Astrocyte (in vitro differentiated cells and primary cell): ENCODE measurements around the gene HOXC9.

ENCODE experiments used
- EZH2 ChIP-seq: IDR thresholded peaks from 2 replicates; pipeline ENCODE4 v1.6.1; 2012; ENCODE audit warnings: mild to moderate bottlenecking, low read length, inconsistent platforms; ENCODE audit not compliant: insufficient read depth
- TF ChIP-seq, protein P1 (sequence below): IDR thresholded peaks from 2 replicates; pipeline ENCODE4 v1.5.1; 2011; ENCODE audit warnings: low read depth, mild to moderate bottlenecking, inconsistent platforms, low read length, moderate library complexity; ENCODE audit not compliant: insufficient read depth

DNA sequence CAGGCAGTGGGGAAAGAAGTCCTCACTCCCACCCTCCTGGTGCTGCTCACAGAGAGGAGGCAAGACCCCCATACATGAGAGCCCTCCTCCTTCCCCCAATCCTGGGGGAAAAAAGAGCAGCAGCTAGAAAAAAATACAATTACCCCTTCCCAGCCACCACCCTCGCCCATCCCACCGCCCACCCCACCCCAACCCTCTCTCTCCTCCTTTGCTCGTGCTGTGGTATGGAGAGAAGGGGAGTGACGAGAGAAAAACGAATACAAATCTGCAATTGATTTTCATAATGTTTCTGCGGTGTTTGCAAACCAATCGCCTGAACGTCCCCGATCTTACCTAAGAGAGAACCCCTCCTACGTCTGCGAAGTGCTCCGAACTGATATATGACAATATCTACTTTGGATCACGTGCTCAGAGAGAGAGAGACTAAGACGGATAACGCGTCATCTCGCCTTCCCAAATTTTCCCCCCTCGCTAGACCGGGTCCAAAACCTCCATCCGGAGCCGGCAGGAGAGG is 27.2 kb upstream of the HOXC9 start, which contains the start of gene HOXC11:
- TF ChIP-seq, protein P1, sequence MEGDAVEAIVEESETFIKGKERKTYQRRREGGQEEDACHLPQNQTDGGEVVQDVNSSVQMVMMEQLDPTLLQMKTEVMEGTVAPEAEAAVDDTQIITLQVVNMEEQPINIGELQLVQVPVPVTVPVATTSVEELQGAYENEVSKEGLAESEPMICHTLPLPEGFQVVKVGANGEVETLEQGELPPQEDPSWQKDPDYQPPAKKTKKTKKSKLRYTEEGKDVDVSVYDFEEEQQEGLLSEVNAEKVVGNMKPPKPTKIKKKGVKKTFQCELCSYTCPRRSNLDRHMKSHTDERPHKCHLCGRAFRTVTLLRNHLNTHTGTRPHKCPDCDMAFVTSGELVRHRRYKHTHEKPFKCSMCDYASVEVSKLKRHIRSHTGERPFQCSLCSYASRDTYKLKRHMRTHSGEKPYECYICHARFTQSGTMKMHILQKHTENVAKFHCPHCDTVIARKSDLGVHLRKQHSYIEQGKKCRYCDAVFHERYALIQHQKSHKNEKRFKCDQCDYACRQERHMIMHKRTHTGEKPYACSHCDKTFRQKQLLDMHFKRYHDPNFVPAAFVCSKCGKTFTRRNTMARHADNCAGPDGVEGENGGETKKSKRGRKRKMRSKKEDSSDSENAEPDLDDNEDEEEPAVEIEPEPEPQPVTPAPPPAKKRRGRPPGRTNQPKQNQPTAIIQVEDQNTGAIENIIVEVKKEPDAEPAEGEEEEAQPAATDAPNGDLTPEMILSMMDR = no peak
- TF ChIP-seq EZH2 = peak; percentile 9
